Nucleus accumbens (tissue), 56 donors: ENCODE data around the gene PPRC1.

ENCODE experiments used
- DNase-seq, 56 donors: peaks; one replicate each; lab custom pipeline; 2025; lab: John Stamatoyannopoulos, UW

PPRC1 gene, protein sequence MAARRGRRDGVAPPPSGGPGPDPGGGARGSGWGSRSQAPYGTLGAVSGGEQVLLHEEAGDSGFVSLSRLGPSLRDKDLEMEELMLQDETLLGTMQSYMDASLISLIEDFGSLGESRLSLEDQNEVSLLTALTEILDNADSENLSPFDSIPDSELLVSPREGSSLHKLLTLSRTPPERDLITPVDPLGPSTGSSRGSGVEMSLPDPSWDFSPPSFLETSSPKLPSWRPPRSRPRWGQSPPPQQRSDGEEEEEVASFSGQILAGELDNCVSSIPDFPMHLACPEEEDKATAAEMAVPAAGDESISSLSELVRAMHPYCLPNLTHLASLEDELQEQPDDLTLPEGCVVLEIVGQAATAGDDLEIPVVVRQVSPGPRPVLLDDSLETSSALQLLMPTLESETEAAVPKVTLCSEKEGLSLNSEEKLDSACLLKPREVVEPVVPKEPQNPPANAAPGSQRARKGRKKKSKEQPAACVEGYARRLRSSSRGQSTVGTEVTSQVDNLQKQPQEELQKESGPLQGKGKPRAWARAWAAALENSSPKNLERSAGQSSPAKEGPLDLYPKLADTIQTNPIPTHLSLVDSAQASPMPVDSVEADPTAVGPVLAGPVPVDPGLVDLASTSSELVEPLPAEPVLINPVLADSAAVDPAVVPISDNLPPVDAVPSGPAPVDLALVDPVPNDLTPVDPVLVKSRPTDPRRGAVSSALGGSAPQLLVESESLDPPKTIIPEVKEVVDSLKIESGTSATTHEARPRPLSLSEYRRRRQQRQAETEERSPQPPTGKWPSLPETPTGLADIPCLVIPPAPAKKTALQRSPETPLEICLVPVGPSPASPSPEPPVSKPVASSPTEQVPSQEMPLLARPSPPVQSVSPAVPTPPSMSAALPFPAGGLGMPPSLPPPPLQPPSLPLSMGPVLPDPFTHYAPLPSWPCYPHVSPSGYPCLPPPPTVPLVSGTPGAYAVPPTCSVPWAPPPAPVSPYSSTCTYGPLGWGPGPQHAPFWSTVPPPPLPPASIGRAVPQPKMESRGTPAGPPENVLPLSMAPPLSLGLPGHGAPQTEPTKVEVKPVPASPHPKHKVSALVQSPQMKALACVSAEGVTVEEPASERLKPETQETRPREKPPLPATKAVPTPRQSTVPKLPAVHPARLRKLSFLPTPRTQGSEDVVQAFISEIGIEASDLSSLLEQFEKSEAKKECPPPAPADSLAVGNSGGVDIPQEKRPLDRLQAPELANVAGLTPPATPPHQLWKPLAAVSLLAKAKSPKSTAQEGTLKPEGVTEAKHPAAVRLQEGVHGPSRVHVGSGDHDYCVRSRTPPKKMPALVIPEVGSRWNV (N-terminal part only)

DNA sequence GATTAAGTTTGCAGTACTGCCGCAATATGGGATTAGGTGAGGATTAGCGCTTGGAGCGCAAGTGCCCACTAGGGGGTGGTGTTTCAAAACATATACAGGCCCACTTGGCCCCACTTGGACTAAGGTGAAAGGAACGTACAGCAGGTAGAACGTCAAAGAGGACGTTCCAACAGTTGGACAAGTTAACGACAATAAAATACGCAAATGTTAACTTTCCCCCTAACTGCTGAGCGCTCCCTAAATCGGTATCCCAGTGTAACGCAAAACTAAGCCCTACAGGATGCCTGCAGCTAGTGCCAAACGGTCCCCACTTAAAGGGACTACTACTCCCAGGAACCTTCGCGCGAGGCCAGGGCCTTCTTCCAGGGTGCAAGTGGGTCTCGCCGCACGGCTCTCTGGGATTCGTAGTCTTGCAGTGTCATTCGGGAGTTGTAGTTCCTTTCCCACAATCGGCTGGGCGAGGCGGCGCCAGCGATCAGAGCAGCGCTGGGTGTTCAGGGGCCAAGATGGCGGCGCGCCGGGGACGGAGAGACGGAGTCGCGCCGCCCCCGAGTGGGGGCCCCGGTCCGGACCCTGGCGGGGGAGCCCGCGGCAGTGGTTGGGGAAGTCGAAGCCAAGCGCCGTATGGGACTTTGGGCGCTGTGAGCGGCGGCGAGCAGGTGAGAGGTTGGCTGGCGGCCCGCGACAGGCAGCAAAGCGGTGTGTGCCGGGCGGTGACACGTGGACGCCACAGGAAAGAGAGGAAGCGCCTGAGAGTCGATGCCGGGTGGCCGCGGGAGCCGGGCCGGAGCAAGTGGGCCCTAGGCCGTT is at the start of gene PPRC1:
Gene PPRC1 (plus strand): TSS at position 478 of the 810 bp plus-strand sequence. CDS start 29 bp downstream, at position 507.
- peak; percentile 86 to 100 (median 98) for DNase-seq

DNA sequence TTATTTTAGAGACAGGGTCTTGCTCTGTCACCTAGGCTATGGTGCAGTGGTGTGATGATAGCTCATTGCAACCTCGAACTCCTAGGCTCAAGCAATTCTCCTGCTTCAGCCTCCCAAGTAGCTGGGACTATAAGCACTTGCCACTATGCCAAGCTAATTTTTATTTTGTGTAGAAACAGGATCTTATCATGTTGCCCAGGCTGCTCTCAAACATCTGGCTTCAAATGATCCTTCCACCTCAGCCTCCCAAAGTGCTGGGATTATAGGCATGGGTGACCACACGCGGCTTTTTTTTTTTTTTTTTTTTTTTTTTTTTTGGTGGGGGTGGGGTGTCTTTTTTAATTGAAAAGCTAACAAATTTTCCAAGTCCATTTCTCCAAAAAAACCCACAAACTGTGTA is 49.3 kb upstream of the PPRC1 start:
- no peak for DNase-seq

DNA sequence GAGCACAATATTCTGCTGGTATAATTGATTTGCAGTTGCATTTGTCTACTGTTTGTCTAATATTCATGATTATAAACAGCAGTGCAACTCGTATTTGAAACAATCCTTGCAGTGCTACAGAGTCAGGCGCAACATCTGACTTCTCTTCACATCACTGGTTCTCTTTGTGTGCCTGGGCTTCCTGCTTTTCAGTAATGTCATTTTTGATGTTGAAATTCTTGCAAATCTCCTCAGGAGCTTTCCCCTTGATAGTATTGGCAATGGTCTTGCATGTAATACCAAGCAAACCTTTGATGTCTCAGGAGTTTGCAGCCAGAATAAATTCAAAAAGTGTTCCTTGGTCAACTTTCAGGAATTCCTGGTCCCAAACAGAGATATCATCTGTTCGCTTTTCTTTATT is 47.5 kb upstream of the PPRC1 start:
- no peak for DNase-seq

DNA sequence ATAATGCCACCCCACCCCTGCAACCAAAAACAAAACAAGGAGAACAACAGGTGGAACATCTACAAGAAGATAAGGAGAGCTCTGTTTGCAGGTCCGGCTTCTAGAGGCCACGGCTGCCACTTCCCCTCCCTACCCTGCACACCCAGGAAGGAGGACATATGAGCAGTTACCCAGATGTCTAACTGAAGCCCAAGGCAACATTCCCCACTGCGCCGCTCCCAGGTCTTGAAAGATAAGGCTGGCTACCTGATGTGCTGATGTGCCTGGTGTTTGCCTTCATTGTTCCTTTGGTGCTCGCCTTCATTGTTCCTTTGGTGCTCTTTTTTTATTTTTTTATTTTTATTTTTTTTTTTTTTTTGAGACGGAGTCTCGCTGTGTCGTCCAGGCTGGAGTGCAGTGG is 46.6 kb upstream of the PPRC1 start:
- DNase-seq: no peak

DNA sequence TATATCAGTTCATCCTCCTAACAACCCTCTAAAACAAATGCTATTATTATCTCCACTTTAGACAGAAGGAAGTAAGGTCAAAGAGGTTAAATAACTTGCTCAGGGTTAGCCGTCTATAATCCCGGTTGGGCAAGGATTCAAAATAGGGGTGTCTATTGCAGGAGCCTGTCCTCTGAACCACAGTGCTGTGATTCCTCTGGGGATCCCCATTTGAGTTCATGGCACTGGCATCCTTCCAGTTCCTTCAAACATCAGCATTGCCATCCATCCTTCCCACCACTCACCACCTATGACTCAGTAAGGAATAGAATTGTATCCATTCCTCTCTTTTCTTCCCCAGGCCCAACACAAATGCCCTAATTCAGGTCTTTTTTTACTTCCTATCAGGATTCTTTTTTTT is 42.1 kb upstream of the PPRC1 start:
- no peak for DNase-seq

DNA sequence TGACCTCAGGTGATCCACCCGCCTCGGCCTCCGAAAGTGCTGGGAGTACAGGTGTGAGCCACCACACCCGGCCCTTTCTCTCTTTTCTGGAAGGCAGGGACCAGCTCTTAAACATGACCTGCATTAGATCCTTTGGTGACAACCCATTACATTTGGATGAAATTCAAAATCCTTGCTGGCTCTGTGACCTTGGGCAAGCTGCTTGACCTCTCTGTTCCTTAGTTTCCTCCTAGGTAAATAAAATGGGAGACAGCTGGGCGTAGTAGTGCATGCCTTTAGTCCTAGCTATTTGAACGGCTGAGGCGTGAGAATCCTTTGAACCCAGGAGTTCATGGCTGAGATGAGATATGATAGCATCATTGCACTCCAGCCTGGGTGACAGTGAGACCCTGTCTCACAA is 36.4 kb upstream of the PPRC1 start:
- no peak for DNase-seq

DNA sequence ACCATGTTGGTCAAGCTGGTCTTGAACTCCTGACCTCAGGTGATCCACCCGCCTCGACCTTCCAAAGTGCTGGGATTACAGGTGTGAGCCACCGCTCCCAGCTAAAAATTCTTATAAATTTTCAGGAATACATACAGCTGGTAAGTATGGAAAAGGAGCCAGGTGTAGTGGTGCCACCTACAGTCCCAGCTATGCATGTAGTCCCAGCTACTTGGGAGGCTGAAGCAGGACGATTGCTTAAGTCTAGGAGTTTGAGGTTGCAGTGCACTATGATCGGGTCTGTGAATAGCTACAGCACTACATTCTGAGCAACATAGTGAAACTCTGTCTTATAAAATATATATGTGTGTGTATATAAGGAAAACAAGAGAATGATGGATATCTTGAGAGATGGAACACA is 31.7 kb upstream of the PPRC1 start:
- no peak for DNase-seq

DNA sequence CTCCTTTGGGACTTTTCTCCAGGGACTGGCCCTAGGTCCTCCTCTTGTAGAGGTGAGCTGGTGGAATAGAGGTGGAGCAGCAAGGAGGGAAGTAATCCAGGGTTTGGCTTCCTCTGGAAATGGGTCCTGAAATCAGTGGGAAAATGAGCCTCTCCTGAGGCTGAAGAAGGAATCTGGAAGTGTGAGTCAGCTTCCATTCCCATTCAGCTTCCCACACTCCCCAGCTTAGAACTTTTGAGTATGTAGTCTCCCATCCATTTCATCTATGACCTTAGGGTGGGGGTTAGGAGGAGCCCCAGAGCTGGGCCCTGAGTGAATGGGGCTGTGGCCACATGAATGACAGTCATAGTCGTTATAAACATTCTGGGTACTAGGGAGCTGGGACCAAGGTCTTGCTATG is 30.4 kb upstream of the PPRC1 start:
- no peak for DNase-seq

DNA sequence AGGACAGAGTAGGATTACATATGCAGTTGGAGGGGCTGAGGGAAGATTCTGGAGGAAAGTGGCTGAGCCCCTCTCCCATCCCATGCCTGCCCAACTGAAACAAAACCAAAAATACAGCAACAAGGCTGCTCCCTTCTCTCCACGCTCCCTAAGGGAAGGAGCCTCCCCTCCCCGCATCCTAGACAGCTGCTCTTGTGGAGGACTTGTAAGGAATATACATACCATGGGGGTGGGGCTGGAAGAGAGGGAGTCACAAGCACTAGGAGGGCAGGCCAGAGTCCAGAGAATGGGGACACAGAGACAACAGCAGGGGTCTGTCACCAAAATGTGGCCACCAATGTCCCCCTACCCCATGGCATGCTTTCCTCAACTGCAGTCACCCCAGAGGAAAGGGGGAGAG is 25.8 kb upstream of the PPRC1 start:
- no peak for DNase-seq

DNA sequence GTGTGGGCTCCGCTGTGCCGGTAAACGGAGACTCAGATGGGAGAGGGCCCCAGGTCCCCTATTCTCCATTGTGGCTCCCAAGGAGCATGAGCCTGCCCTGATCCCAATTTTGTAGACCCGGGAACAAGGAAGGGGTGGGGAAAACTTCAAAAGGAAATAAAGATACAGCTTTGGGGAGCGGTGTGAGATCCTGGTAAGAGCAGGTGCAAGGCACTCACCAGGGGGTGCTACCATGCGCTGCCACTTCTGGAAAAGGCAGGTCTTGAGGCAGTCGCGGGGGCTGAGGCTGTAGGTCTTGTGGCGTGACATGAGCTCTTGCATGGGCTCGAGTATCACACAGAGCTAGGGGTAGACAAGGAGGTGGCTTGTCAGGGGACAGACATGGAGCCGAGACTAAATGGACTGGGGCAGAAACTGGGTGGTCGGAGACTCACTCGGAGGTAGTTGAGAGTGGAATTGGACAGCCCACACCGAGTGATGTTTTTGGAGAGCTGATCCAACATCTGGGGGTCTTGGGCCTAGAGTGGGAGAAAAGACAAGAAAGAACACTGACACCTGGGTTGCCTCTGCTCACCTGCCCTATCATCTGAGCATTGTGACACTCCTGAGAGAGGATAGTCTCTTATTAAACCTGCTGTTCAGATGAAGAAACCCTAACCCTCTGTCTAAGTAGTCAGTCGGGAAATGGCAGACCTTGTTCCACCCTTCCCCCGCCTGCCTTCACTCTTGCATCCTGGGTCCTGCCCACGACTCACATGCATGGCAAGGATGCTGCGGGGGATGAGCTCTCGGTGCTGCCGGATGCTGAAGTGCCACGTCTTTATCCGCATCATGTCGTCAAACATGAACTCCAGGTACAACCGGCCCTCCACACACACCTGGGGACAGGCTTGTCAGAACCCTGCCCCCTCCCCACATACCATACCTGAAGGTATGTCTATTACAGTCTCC is 23.4 kb upstream of the PPRC1 start:
- DNase-seq: peak in 35 of 56 donors; percentile 6 to 84 (median 49)

DNA sequence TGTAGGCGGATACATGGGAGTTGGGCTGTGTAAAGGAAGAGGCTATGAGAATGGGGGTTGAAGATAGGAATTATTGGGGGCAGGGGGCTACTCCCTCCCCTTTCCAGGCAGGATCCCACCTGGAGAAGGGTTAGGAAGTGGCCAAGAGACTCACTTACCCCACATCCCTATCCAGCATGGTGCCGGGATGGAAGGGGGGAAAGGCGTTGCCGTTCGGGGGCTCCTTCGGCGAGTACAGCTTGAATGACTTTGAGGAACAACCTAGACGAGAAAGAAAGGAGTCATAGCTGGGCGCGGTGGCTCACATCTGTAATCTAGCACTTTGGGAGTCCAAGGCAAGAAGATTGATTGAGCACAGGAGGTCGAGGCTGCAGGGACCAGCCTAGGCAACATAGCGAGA is 21.6 kb upstream of the PPRC1 start:
- no peak for DNase-seq

DNA sequence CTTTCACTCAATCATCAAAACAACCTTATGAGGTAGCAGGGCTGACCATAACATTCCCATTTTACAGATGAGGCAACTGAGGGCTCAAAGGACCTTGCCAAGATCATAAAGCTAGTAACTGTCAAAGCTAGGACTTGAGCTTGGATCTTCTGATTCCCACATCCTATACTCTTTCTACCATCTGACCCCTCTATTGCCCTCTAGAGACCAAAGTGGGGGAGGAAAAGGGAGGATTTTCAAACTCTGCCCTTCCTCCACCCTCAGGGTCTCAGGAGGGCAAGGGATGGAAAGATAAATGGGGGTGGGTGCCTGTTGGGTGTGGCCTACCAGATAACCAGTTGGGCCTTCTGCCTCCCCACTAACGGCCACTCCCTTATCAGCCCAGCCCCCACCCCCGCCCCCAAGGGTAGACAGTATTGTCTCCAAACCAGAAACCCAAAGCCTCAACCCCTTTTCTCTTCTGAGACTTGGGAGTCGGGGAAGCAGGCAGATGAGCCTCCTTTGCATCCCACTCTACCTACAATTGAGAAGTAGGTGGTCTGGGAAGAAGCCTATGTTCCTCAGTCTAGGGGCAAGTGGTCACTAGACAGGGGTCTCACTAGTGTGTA is 20.5 kb upstream of the PPRC1 start:
- no peak for DNase-seq

DNA sequence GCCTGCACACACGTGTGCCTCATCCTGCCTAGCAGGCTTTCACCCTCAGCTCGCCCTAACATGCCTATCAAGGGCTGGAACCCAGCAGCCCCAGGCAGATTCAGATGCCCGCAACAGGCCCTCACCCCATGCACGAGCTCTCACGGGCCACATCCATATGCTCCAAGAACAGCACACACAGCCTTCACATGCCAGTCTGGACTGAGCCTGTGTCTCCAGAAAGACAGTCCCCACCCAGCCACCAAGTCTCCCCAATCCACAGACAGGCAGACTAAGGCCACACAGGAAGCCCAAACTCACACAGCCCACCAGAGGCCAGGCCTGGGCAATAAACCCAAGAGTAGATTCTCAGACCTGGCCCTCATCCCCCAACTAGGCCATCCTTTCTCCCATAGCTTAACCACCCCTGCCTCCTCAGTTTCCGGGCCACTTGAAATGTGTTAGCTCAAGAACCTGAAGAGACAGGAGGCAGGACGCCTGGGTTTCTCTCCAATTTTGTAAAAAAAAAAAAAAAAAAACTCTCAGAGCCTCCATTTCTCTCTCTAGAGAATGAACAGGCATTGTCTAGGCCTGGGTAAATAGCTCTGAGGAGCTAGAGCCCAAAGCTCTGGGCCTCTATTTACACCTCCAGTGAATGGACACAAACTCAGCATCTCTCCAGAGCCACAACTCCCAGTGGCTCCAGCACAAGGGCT is 19.4 kb upstream of the PPRC1 start:
- peak in 1 of 56 donors; percentile 3 for DNase-seq

DNA sequence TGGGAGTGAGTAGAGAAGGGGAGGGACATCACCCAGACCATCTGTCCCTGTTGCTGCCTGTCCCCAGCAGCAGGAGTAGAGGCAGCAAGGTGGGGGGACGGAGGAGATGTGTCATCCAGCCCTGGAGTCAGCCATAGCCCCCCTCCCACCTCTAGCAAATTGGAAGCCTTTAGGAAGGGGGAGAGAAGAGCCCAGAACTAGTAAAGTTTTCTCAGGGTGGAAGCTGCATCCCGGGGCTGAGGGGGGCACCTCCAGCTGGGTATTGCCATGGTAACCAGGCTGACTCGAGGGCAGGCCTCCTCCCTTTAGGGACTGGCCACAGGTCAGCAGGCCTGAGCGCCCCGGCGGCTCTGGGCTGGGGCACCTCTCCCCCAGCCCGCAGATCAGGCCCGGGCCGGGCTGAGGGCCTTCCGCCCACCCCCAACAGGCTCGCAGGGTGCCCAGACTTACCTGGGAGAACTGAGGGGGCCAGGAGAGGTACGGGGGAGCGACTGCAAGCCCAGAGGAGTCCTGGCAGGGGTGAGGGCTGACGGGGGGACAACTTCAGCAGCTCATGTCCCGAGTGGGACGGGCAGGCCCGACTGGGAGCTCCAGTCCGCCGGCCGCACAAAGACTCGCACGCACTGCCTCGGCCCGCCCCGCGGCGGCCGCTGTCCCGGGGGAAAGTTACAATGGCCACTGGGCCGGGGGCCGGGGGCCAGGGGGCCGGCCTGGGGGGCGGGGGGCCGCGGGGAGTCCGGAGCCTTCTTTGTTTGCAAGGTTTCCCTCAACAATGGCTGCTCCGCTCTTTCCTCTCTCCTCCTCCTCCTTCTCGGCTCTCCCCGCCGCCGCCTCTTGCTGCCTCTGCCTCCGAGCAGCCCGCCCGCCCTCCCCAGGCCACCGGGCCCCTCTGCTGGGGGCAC is 18.6 kb upstream of the PPRC1 start:
- DNase-seq: peak in 7 of 56 donors; percentile 25 to 55 (median 48)

DNA sequence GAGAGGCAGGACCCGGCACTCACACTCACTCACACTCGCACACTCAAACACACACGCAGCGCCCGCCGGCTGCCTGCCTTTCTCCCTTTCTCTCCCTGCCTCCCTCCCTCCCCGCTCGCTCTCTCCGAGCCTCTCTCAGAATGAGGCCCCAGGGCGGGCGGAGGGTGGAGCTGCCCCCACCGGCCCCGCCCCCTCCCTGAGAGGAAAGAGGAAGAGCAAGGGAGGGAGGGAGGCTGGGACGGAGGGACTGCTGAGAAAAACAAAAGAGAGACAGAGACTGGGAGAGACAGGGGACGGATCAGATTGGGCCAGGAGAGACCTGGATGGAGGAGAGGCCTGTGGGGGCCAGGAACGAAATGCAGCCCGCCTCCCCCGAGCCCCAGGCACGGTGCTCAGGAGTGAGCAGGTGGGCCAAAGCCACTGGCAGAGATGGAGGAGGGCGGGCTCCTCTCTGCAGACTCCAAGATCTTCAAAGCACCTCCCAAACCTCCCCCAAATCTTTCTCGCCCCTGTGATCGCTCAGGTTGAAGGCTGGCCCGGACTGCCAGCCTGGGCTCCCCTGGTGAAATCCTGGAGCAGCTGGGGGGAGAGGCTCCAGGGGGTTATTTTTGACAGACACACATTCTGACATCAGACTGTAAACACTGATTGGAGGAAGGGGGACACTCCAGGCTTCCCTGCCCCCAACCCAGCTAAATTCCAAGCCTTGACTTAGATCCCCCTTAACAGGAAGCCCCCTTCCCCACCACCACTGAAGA is 17.8 kb upstream of the PPRC1 start:
- peak; percentile 27 to 97 (median 86) for DNase-seq

DNA sequence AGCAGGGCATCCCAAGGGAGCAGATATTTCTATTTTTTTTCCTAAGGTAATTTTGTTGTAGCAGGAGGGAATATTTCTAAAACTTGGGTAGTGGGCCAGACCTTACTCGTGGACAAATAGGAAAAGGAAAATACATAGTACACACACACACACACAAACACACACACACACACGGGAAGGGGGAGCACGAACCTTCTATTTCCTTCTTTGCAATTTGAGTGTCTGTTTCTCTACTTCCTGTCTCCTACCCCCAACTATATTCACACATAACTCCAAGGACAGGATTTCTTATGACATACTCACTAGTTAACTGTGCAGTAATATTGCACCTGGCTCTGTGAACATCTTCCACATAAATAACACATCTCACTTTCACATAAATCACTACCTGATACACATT is 17.1 kb upstream of the PPRC1 start:
- no peak for DNase-seq
